HepG2 (cell line): Measurements from ENCODE around the gene HSPB6.

Experiments
- CREB1 ChIP-seq, 2 experiments: fragments of 450-650 bp in 1 of 2; IDR thresholded peaks; 2 replicates each; pipeline ENCODE4 v1.6.1; 2016 to 2017; ENCODE audit warnings: control low read depth in 1 of 2, mild to moderate bottlenecking in 1 of 2, missing compliant biosample characterization in 1 of 2, missing genetic modification characterization in 1 of 2
- FOXM1 ChIP-seq: sonication (generic); formaldehyde crosslinking; IDR thresholded peaks from 2 replicates; pipeline ENCODE4 v1.5.0; 2020; ENCODE audit warnings: missing genetic modification reagents
- JUNB ChIP-seq: sonication (generic); formaldehyde crosslinking; IDR thresholded peaks from 2 replicates; pipeline ENCODE4 v1.8.0; 2022; ENCODE audit warnings: missing genetic modification reagents, mild to moderate bottlenecking, borderline replicate concordance
- NFATC3 ChIP-seq: sonication (generic); formaldehyde crosslinking; IDR thresholded peaks from 2 replicates; pipeline ENCODE4 v1.5.1; 2020; ENCODE audit warnings: mild to moderate bottlenecking, missing genetic modification reagents
- NFE2L2 ChIP-seq: fragments of 150-350 bp; IDR thresholded peaks from 2 replicates; pipeline ENCODE4 v1.6.1; 2014; ENCODE audit warnings: low read length
- POLR2A ChIP-seq, 2 experiments: IDR thresholded peaks; 2 replicates each; pipeline ENCODE4 v1.6.1; 2011; ENCODE audit warnings: low read depth in 2 of 2, low read length in 2 of 2, mild to moderate bottlenecking in 1 of 2, moderate library complexity in 1 of 2; ENCODE audit not compliant: insufficient read depth in 1 of 2
- RCOR2 ChIP-seq: IDR thresholded peaks from 2 replicates; pipeline ENCODE4 v1.6.1; 2016; ENCODE audit warnings: missing biosample characterization, missing genetic modification reagents
- SALL1 ChIP-seq: sonication (generic); formaldehyde crosslinking; IDR thresholded peaks from 2 replicates; pipeline ENCODE4 v1.8.0; 2022; ENCODE audit warnings: mild to moderate bottlenecking, missing genetic modification reagents
- ZNF430 ChIP-seq: sonication (generic); formaldehyde crosslinking; IDR thresholded peaks from 2 replicates; pipeline ENCODE4 v1.9.0; 2021; ENCODE audit warnings: mild to moderate bottlenecking, missing genetic modification reagents
- TF ChIP-seq, protein P1 (sequence below): sonication (generic); formaldehyde crosslinking; conservative IDR thresholded peaks from 2 replicates; pipeline ENCODE4 v1.4.0; 2020; ENCODE audit warnings: missing genetic modification reagents
- TF ChIP-seq, protein P2 (sequence below): sonication (generic); formaldehyde crosslinking; IDR thresholded peaks from 2 replicates; pipeline ENCODE4 v1.4.0; 2020; ENCODE audit warnings: mild to moderate bottlenecking, missing genetic modification reagents
- TF ChIP-seq, protein P3 (sequence below), 2 experiments: IDR thresholded peaks; 2 replicates each; pipeline ENCODE4 v1.6.1; 2011 to 2012; ENCODE audit warnings: low read length in 2 of 2, borderline replicate concordance in 1 of 2, low read depth in 1 of 2, mild to moderate bottlenecking in 1 of 2, moderate library complexity in 1 of 2
- TF ChIP-seq, protein P4 (sequence below): sonication (generic); formaldehyde crosslinking; IDR thresholded peaks from 2 replicates; pipeline ENCODE4 v1.5.0; 2020; ENCODE audit warnings: mild to moderate bottlenecking, missing genetic modification reagents, moderate library complexity

DNA sequence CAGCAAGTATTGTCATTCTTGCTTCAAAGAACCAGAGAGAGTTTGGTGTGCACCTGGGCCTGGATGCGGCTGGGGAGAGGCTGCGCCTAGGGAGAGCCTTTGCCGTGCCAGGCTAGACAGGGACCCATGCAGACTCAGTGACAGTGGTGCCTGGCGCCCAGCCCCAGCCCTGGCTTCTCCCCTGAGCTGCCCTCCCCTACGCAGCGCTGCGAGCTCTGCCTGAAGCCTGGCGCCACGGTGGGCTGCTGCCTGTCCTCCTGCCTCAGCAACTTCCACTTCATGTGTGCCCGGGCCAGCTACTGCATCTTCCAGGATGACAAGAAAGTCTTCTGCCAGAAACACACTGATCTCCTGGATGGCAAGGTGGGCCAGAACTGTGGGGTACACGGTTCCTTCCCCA lies 27.1 kb downstream of the HSPB6 start:
- TF ChIP-seq, protein P1, sequence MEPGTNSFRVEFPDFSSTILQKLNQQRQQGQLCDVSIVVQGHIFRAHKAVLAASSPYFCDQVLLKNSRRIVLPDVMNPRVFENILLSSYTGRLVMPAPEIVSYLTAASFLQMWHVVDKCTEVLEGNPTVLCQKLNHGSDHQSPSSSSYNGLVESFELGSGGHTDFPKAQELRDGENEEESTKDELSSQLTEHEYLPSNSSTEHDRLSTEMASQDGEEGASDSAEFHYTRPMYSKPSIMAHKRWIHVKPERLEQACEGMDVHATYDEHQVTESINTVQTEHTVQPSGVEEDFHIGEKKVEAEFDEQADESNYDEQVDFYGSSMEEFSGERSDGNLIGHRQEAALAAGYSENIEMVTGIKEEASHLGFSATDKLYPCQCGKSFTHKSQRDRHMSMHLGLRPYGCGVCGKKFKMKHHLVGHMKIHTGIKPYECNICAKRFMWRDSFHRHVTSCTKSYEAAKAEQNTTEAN (CRISPR knock-in tag), result no peak
- TF ChIP-seq, protein P2, sequence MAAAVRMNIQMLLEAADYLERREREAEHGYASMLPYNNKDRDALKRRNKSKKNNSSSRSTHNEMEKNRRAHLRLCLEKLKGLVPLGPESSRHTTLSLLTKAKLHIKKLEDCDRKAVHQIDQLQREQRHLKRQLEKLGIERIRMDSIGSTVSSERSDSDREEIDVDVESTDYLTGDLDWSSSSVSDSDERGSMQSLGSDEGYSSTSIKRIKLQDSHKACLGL (CRISPR knock-in tag), result no peak
- TF ChIP-seq NFATC3 (CRISPR knock-in tag), result no peak
- TF ChIP-seq, protein P3, sequence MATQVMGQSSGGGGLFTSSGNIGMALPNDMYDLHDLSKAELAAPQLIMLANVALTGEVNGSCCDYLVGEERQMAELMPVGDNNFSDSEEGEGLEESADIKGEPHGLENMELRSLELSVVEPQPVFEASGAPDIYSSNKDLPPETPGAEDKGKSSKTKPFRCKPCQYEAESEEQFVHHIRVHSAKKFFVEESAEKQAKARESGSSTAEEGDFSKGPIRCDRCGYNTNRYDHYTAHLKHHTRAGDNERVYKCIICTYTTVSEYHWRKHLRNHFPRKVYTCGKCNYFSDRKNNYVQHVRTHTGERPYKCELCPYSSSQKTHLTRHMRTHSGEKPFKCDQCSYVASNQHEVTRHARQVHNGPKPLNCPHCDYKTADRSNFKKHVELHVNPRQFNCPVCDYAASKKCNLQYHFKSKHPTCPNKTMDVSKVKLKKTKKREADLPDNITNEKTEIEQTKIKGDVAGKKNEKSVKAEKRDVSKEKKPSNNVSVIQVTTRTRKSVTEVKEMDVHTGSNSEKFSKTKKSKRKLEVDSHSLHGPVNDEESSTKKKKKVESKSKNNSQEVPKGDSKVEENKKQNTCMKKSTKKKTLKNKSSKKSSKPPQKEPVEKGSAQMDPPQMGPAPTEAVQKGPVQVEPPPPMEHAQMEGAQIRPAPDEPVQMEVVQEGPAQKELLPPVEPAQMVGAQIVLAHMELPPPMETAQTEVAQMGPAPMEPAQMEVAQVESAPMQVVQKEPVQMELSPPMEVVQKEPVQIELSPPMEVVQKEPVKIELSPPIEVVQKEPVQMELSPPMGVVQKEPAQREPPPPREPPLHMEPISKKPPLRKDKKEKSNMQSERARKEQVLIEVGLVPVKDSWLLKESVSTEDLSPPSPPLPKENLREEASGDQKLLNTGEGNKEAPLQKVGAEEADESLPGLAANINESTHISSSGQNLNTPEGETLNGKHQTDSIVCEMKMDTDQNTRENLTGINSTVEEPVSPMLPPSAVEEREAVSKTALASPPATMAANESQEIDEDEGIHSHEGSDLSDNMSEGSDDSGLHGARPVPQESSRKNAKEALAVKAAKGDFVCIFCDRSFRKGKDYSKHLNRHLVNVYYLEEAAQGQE (IDR thresholded peaks at IDR 0.05; ENCODE audit: borderline replicate concordance in 1 of 2, low read depth in 1 of 2, low read length in 2 of 2), result no peak
- no peak for TF ChIP-seq SALL1 (CRISPR knock-in tag)
- no peak for TF ChIP-seq POLR2A (IDR thresholded peaks at IDR 0.05; ENCODE audit: insufficient read depth in 1 of 2, low read depth in 2 of 2, low read length in 2 of 2)
- no peak for TF ChIP-seq RCOR2 (CRISPR knock-in tag)
- no peak for TF ChIP-seq NFE2L2
- no peak for TF ChIP-seq FOXM1
- TF ChIP-seq, protein P4, sequence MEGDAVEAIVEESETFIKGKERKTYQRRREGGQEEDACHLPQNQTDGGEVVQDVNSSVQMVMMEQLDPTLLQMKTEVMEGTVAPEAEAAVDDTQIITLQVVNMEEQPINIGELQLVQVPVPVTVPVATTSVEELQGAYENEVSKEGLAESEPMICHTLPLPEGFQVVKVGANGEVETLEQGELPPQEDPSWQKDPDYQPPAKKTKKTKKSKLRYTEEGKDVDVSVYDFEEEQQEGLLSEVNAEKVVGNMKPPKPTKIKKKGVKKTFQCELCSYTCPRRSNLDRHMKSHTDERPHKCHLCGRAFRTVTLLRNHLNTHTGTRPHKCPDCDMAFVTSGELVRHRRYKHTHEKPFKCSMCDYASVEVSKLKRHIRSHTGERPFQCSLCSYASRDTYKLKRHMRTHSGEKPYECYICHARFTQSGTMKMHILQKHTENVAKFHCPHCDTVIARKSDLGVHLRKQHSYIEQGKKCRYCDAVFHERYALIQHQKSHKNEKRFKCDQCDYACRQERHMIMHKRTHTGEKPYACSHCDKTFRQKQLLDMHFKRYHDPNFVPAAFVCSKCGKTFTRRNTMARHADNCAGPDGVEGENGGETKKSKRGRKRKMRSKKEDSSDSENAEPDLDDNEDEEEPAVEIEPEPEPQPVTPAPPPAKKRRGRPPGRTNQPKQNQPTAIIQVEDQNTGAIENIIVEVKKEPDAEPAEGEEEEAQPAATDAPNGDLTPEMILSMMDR, result no peak
- TF ChIP-seq CREB1 (IDR thresholded peaks at IDR 0.05), result no peak
- TF ChIP-seq CREB1 (CRISPR knock-in tag; IDR thresholded peaks at IDR 0.05), result no peak
- TF ChIP-seq JUNB, result no peak
- TF ChIP-seq ZNF430 (CRISPR knock-in tag), result no peak
